ENCODE measurements around the gene CCM2L.

The CCM2L gene

GRCh38 chr20:32062776-32063170 lies 52.5 kb downstream of the CCM2L start:
- peak; percentile 5 for DNase-seq

- DNase-seq, result no peak
Observed at GRCh38 chr20:32063695-32064094, 53.5 kb downstream of the CCM2L start.

- no peak for DNase-seq
Observed at GRCh38 chr20:32064667-32065066, 54.4 kb downstream of the CCM2L start.

- no peak for DNase-seq
Observed at GRCh38 chr20:32067234-32067821, 57.1 kb downstream of the CCM2L start.

GRCh38 chr20:32068174-32068573 lies 57.9 kb downstream of the CCM2L start:
- DNase-seq, result no peak

GRCh38 chr20:32069711-32070110 lies 59.5 kb downstream of the CCM2L start:
- DNase-seq, result no peak

GRCh38 chr20:32070282-32070681 lies 60.0 kb downstream of the CCM2L start:
- no peak for DNase-seq

- no peak for DNase-seq
Observed at GRCh38 chr20:32070690-32071213, 60.5 kb downstream of the CCM2L start.

- no peak for DNase-seq
Observed at GRCh38 chr20:32071395-32072167, 61.3 kb downstream of the CCM2L start.

GRCh38 chr20:32072168-32072750 lies 62.0 kb downstream of the CCM2L start:
- no peak for DNase-seq

- no peak for DNase-seq
Observed at GRCh38 chr20:32075534-32075933, 65.3 kb downstream of the CCM2L start.

- no peak for DNase-seq
Observed at GRCh38 chr20:32077190-32077589, 67.0 kb downstream of the CCM2L start.

- DNase-seq, result no peak
Observed at GRCh38 chr20:32078322-32078721, 68.1 kb downstream of the CCM2L start.

GRCh38 chr20:32078791-32079190 lies 68.6 kb downstream of the CCM2L start:
- no peak for DNase-seq

- DNase-seq, result no peak
Observed at GRCh38 chr20:32079655-32080109, 69.4 kb downstream of the CCM2L start.

- DNase-seq, result no peak
Observed at GRCh38 chr20:32080783-32081182, 70.5 kb downstream of the CCM2L start.
